ENCODE data around the gene KIF13A.

DNA sequence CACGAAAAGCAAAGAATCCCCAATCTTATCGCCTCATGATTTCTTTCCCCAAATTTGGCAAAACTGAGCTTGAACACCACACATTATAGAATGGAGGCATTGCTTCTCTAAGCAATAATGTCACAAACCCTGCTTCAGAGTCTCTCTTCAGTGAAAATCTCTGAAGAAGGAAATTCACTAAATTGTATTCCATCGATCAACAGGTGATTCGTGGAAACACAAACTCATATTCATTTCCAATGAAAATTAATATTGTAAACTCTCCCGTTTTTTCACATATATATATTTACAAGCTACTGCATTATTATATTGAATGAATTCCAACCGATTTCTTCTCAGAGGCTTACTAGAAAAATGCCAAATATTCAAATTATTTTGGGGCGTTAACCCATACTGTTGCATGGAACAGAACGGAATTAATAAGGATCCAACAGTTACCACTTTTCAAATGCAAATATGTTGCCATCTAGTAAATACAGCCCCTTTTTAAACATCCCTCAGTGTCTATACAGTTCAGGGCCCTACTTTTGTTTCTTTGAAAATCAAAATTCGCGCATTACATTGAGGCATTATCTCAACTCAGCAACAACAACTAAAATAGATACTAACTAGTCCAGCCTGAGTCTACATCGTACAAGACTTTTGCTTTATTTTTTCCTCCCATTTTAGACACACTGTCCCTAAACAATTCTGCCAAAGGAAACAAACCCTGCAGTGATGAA lies 1.3 kb downstream of the KIF13A start:
- TF ChIP-seq, protein P1, sequence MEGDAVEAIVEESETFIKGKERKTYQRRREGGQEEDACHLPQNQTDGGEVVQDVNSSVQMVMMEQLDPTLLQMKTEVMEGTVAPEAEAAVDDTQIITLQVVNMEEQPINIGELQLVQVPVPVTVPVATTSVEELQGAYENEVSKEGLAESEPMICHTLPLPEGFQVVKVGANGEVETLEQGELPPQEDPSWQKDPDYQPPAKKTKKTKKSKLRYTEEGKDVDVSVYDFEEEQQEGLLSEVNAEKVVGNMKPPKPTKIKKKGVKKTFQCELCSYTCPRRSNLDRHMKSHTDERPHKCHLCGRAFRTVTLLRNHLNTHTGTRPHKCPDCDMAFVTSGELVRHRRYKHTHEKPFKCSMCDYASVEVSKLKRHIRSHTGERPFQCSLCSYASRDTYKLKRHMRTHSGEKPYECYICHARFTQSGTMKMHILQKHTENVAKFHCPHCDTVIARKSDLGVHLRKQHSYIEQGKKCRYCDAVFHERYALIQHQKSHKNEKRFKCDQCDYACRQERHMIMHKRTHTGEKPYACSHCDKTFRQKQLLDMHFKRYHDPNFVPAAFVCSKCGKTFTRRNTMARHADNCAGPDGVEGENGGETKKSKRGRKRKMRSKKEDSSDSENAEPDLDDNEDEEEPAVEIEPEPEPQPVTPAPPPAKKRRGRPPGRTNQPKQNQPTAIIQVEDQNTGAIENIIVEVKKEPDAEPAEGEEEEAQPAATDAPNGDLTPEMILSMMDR (conservative IDR thresholded peaks at IDR 0.05) = no peak
- no peak for TF ChIP-seq EZH2 (IDR thresholded peaks at IDR 0.05; ENCODE audit: low read depth)
